DMS153 (cell line): Measurements from ENCODE around the gene OR6A2.
"Not testable (repeated sequence)": the region's sequence is repeated elsewhere in the genome, so short reads cannot be mapped to it uniquely, and the experiment has no call there.

Source experiments
- DNase-seq: peaks from one replicate; lab custom pipeline; 2025; lab: John Stamatoyannopoulos, UW

OR6A2 gene

GRCh38 chr11:6799402-6799801, at the start of gene OR6A2:
Gene OR6A2, minus strand, starts transcription at chr11:6799689. Its CDS starts 3,981 bp downstream, at chr11:6795708.
- no peak for DNase-seq

- DNase-seq: no peak
Observed at GRCh38 chr11:6845383-6845782, 45.9 kb upstream of the OR6A2 start, which contains the start of gene OR10A5. Gene OR10A5, plus strand, starts transcription at chr11:6845683. Its CDS starts 0 bp downstream, at chr11:6845683.

GRCh38 chr11:6844356-6844755, 44.9 kb upstream of the OR6A2 start:
- DNase-seq: no peak

- no peak for DNase-seq
Observed at GRCh38 chr11:6843670-6844069, 44.2 kb upstream of the OR6A2 start.

GRCh38 chr11:6841694-6842093, 42.2 kb upstream of the OR6A2 start:
- DNase-seq: no peak

GRCh38 chr11:6834021-6834420, 34.5 kb upstream of the OR6A2 start:
- no peak for DNase-seq

- no peak for DNase-seq
Observed at GRCh38 chr11:6833356-6833755, 33.9 kb upstream of the OR6A2 start.

GRCh38 chr11:6828103-6828502, 28.6 kb upstream of the OR6A2 start:
- DNase-seq: no peak

GRCh38 chr11:6825231-6825744, 25.8 kb upstream of the OR6A2 start:
- peak; percentile 16 for DNase-seq

GRCh38 chr11:6824136-6824823, 24.8 kb upstream of the OR6A2 start:
- DNase-seq: no peak

GRCh38 chr11:6818967-6819366, 19.5 kb upstream of the OR6A2 start:
- no peak for DNase-seq

GRCh38 chr11:6817694-6818093, 18.2 kb upstream of the OR6A2 start:
- DNase-seq: no peak

- no peak for DNase-seq
Observed at GRCh38 chr11:6813656-6814055, 14.2 kb upstream of the OR6A2 start.

GRCh38 chr11:6812390-6813005, 13.0 kb upstream of the OR6A2 start:
- peak; percentile 33 for DNase-seq

GRCh38 chr11:6801075-6801474, 1.6 kb upstream of the OR6A2 start:
- not testable (repeated sequence) for DNase-seq

- DNase-seq: no peak
Observed at GRCh38 chr11:6794639-6795038, 4.8 kb downstream of the OR6A2 start.

- no peak for DNase-seq
Observed at GRCh38 chr11:6790546-6790945, 8.9 kb downstream of the OR6A2 start.

- no peak for DNase-seq
Observed at GRCh38 chr11:6782720-6783119, 16.8 kb downstream of the OR6A2 start, which contains the start of gene OR2AG1. Gene OR2AG1, plus strand, starts transcription at chr11:6783020. Its CDS starts 2,018 bp downstream, at chr11:6785038.

- DNase-seq: no peak
Observed at GRCh38 chr11:6780829-6781228, 18.7 kb downstream of the OR6A2 start.

- no peak for DNase-seq
Observed at GRCh38 chr11:6778518-6778917, 21.0 kb downstream of the OR6A2 start.

GRCh38 chr11:6771926-6772893, 27.3 kb downstream of the OR6A2 start, which contains the start of gene OR2AG2:
Gene OR2AG2, minus strand, starts transcription at chr11:6771976. Its CDS starts 3,019 bp downstream, at chr11:6768957.
- no peak for DNase-seq

- DNase-seq: peak; percentile 24
Observed at GRCh38 chr11:6757373-6757967, 42.0 kb downstream of the OR6A2 start.
